ENCODE results near the gene EPB41L3. TPM values are rescaled to one million over a fixed set of nuclear protein-coding genes. Genes with fewer than 3 reads are reported as not detected.

Gene EPB41L3
- total and polyA plus RNA-seq, 8 donors = 30.0 to 98.7 (median 44.3) TPM

DNA sequence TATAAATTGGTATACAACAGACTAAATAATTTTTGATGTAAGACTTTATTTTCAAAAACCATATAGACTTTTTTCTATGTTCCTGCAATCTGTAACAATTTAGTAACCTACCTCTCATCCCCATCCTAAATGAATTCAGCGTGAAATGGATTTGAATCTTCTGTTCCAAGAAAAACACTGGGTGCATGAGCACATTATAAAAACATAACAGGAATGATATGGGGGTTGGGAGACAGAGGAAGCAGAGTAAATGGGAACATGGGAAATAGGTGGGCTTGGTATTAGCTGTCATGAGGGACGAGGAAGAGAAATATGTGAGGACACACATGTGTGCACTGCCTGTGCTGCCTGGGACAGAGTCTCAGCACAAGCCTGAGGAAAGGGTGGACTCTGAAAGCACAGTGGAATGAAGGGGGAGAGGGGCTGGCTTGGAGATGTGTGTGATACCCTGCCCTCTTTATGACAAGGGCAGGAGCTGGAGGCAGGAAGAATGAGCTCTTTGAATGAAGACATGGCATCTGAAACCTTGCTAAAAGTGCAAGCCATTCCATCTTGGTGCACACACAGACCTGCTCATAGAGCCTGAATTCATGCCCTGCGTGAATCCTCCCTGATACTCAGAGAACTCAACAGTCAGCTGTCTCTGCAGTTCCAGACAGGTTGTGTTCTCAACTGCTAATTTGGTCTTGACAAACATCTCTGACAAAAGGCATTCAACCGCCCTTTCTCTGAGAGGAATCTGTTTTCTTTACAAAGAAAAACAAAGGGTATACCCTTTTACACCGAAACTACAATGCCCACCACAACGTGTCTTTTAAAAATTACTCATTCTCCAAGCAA is 66.6 kb downstream of the EPB41L3 start:
- ATAC-seq = no peak
- no peaks in the 10 kb centered on the region for H3K36me3 ChIP-seq
- no peaks in the 10 kb centered on the region for H3K9me3 ChIP-seq
- H3K4me1 ChIP-seq = peaks cover 0 to 6% of the 10 kb centered on the region in 2 donors
- no peak overlapping the region for H3K4me3 ChIP-seq
- no peak overlapping the region for H3K27ac ChIP-seq
- no peak for DNase-seq
- TF ChIP-seq, protein P1, sequence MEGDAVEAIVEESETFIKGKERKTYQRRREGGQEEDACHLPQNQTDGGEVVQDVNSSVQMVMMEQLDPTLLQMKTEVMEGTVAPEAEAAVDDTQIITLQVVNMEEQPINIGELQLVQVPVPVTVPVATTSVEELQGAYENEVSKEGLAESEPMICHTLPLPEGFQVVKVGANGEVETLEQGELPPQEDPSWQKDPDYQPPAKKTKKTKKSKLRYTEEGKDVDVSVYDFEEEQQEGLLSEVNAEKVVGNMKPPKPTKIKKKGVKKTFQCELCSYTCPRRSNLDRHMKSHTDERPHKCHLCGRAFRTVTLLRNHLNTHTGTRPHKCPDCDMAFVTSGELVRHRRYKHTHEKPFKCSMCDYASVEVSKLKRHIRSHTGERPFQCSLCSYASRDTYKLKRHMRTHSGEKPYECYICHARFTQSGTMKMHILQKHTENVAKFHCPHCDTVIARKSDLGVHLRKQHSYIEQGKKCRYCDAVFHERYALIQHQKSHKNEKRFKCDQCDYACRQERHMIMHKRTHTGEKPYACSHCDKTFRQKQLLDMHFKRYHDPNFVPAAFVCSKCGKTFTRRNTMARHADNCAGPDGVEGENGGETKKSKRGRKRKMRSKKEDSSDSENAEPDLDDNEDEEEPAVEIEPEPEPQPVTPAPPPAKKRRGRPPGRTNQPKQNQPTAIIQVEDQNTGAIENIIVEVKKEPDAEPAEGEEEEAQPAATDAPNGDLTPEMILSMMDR (IDR thresholded peaks at IDR 0.05) = no peak
- H3K27me3 ChIP-seq = no peaks in the 10 kb centered on the region
- intact Hi-C loops (cut with DNase I) = no loop called here

DNA sequence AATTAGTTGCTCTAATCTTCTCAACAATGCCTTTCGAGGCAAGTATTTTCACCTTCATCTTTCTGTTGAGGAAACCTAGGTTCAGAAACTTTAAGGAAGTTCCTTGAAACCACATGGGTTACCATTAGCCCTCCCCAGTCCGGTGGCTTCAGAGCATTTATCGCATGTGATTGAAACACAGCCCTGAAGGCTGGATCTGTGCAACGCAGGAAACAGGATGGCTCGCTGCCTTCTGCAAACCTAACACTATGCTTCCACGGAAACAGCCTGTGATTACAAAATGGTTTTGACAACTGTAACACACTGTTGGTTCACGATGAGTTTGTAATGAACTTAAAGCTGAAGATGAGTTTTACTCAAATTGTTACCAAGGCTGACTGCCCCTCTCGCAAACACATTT is 68.5 kb downstream of the EPB41L3 start:
- Histone ChIP-seq H3K4me1 (peaks cover 0 to 6% of the 10 kb centered on the region in 2 donors), H3K27me3 (no peaks in the 10 kb centered on the region), H3K9me3 (no peaks in the 10 kb centered on the region), H3K27ac (no peak overlapping the region), H3K36me3 (no peaks in the 10 kb centered on the region), H3K4me3 (no peak overlapping the region)
- TF ChIP-seq, protein P1 (IDR thresholded peaks at IDR 0.05) = no peak
- peak; percentile 70 for ATAC-seq
- intact Hi-C loops (cut with DNase I) = no loop called here
- DNase-seq = peak in 1 of 4 donors; percentile 16

DNA sequence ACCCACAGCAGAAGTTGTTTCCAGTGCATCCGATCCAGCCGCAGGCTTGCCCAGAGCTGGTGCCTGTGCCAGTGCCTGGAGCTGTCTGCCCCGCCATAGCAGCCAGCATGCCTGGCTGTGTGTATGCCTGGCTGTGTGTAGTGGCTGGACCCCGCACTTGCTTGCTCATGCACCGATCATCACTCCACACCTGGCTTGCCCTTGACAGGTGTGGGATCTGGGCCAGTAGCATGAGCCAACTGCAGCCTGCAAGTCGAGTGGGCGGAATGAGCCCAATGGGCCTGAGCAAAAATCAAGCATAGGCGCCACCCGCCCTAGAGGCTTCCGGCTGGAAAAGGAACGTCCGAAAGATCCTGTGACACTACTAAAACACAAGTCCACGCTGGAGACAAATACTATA is 74.5 kb downstream of the EPB41L3 start:
- H3K36me3 ChIP-seq = no peaks in the 10 kb centered on the region
- peak in 1 of 4 donors; percentile 53 for DNase-seq
- intact Hi-C loops (cut with DNase I) = no loop called here
- no peak overlapping the region for H3K27ac ChIP-seq
- H3K4me3 ChIP-seq = no peak overlapping the region
- ATAC-seq = no peak
- H3K27me3 ChIP-seq = no peaks in the 10 kb centered on the region
- no peaks in the 10 kb centered on the region for H3K9me3 ChIP-seq
- TF ChIP-seq, protein P1 (IDR thresholded peaks at IDR 0.05) = no peak
- H3K4me1 ChIP-seq = peaks cover 0 to 28% of the 10 kb centered on the region in 2 donors

DNA sequence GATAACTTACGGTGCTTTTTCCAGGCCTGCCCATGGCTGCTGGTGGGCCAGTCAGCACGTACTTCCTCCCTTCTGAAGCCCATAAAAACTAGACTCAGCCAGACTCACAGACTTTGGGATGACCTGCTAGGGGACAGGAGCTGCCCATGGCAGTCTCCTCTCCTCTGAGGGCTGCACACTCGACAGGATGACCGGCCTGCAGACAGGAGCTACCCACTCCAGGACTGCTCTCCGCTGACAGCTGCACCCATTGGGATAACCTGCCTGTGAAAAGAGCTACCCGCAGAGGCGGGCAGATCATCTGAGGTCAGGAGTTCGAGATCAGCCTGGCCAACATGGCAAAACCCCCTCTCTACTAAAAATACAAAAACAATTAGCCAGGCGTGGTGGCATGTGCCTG is 75.4 kb downstream of the EPB41L3 start:
- intact Hi-C loops (cut with DNase I) = no loop called here
- Histone ChIP-seq H3K4me3 (no peak overlapping the region), H3K36me3 (no peaks in the 10 kb centered on the region), H3K4me1 (peaks cover 0 to 37% of the 10 kb centered on the region in 2 donors), H3K27ac (no peak overlapping the region), H3K27me3 (no peaks in the 10 kb centered on the region), H3K9me3 (no peaks in the 10 kb centered on the region)
- peak in 1 of 4 donors; percentile 31 for DNase-seq
- ATAC-seq = no peak
- TF ChIP-seq, protein P1 (IDR thresholded peaks at IDR 0.05) = no peak

DNA sequence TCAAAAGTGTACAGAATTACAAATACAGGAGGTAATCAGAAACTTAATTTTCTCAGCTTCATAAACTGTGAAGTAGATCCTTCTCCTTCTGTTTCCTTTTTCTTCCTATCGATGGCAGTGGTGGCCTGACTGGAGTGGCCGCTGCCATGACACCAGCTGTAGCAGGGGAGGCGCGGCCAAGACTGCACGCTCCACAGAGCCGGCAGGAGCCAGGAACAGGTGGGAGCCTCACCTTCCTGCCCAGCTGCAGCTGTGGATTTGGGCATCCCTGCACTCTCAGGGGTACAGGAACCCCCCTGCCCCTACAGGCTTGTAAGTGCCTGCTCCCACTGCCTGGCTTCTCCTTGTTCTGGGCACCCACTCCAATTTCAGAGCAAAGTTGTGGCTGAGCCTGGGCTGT is 76.1 kb downstream of the EPB41L3 start:
- no peaks in the 10 kb centered on the region for H3K9me3 ChIP-seq
- peaks cover 0 to 45% of the 10 kb centered on the region in 2 donors for H3K4me1 ChIP-seq
- intact Hi-C loops (cut with DNase I) = no loop called here
- DNase-seq (peak in 1 of 4 donors; percentile 54), ATAC-seq (no peak)
- no peaks in the 10 kb centered on the region for H3K27me3 ChIP-seq
- no peaks in the 10 kb centered on the region for H3K36me3 ChIP-seq
- no peak overlapping the region for H3K4me3 ChIP-seq
- TF ChIP-seq, protein P1 (IDR thresholded peaks at IDR 0.05) = no peak
- H3K27ac ChIP-seq = no peak overlapping the region

All from left lung (tissue), 10 donors.